Myocyte (in vitro differentiated cells): ENCODE results near the gene TAF9. TPM values are rescaled to one million over a fixed set of nuclear protein-coding genes. Genes with fewer than 3 reads are reported as not detected.
"Not testable (repeated sequence)": the region's sequence is repeated elsewhere in the genome, so short reads cannot be mapped to it uniquely, and the experiment has no call there.

ENCODE experiments used
- DNase-seq: peaks from one replicate; pipeline ENCODE4 v3.0.0-alpha.2; 2012; ENCODE audit warnings: low read depth
- total RNA-seq: library from RNA; depleted of rRNA; stranded (reverse); fragments of >200 nt; gene quantifications from 2 replicates; pipeline ENCODE4 v1.2.3, GENCODE V29; 2014

The TAF9 gene
- total RNA-seq, 1 donor from 2014 or later, result 60.5 TPM

DNA sequence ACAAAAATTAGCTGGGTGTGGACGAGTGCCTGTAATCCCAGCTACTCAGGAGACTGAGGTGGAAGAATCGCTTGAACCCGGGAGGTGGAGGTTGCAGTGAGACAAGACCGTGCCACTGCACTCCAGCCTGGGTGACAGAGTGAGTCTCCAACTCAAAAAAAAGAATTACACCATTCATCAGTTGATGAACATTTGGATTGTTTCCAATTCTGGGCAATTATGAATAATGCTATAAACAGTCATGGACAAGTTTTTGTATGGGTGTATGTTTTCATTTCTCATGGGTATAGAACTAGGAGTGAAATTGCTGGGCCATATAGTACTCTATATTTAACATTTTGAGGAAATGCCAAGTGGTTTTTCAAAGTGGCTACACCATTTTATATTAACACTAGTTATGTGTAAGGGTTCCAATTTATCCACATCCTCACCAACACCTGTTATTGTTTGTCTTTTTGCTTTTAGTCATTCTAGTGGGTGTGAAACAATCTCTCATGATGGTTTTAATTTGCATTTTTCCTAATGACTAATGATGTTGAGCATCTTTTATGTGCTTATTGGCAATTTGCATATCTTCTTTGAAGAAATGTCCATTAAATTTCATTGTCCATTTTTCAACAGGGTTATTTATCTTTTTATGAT lies 27.7 kb downstream of the TAF9 start:
- DNase-seq, result no peak

DNA sequence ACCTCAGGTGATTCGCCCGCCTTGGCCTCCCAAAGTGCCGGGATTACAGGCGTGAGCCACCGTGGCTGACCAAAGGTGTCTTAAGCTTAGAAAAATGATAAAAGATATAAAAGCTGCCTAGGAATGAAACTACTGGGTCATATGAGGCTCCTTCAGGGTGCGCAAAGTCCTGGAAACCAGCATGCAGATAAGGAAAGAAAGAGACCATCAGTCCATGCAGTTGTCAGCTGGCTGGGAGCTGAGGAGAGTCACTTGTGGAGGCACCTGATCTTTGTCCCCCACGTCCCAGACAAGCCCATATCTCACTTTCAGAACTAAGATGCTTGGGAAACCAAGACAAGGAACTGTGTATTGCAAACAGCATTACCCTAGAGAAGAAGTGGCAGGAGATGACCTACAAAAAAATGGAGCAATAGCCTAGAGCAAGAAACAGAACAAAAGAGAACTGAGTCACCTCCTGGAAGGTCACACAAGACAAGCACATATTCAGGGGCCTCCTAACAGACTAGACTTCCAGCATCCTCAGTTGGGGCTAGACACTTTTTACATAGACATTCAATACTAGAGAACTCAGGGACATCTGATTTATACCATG lies 33.9 kb downstream of the TAF9 start:
- DNase-seq, result no peak

DNA sequence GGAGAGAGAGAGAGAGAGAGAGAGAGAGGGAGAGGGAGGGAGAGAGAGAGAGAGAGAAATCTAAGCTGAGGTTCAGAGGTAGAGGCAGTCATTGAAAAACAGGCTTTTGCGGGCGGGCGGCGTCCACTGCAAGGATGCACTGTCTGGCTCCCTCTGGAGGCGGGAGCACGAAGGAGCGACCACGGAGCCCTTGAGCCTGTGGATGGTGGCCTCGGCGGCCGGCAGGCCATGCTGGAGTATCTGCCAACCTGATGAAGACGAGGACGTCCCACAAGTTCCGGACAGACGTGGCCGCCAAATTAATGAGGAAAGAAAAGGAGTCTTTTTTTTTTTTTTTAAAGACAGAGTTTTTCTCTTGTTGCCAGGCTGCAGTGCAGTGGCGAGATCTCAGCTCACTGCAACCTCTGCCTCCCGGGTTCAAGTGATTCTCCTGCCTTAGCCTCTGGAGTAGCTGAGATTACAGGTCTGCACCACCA lies 34.5 kb downstream of the TAF9 start:
- DNase-seq, result peak; percentile 82

DNA sequence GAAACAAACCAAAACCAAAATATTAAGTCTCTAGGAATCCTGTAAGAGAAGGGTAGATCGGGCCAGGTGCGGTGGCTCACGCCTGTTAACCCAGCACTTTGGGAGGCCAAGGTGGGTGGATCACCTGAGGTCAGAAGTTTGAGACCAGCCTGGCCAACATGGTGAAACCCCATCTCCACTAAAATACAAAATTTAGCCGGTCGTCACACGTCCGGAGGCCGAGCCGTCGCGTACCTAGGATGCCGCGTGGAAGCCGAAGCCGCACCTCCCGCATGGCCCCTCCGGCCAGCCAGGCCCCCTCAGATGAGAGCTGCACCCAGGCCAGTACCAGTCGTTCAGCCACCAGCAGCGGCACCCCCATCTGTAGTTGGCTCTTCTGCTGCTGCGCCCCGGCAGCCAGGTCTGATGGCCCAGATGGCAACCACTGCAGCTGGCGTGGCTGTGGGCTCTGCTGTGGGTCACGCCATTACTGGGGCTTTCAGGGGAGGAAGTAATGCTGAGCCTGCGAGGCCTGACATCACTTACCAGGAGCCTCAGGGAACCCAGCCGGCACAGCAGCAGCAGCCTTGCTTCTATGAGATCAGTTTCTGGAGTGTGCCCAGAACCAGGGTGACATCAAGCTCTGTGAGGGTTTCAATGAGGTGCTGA lies 35.5 kb downstream of the TAF9 start:
- DNase-seq, result not testable (repeated sequence)

DNA sequence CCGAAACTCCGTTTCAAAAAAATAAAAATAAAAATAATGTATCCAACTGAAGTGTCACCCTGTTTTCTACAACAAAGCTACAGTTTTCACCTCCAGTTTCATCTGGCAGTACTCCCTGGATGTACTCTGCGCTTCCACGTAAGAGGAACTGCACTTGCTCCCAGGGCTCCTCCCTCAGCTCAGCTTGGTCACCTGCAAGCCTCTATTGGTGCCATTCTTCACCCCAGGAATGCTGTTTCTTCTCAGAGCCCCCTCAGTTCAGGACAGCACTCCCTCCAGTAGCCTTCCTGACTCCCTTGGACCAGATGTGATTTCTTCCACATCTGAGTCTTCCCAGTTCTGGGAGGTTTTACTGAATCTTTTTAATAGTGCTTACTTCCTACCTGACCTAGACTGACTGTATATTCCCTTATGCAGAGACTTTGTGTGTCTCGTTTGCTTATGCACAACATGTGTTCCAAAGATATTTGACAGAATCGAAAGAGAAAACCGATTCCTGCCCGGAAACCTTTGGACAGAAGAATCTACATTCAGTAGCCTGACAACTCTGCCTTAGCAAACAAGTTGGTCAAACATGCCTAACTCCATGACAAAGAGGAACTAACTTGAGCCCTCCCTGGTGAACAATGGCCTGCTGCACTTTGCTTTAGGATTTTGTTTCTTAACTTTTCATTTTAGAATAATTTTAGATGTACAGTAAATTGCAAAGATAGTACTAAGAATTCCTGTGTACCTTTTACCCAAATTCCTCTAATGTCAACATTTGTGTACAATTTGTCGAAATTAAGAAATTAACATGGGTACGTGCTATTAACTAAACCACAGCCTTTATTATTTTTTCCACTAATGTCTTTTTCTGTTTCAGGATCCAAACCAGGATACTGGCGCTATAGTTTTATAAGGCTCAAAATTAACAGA lies 37.5 kb downstream of the TAF9 start:
- no peak for DNase-seq

DNA sequence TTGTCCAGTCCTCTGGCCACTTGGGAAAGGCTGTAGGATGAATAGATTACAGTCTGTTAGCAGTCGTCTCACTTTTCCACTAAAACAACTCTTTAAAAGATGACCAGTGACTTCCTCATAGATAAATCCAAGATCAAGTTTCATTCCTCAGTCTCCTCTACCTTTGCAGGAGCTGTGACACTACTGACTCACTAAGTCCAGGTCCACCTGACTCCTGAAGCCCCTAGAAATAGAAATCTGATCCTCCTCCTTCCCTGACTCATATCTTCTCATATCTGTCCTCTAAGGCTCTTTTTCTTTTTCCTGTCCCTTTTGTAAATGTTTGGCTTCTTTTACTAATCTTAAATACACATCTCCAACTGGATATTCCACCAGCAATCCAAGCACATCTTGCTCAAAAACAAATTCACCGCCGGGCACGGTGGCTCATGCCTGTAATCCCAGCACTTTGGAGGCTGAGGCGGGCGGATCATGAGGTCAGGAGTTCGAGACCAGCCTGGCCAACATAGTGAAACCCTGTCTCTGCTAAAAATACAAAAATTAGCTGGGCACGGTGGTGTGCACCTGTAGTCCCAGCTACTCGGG lies 39.3 kb downstream of the TAF9 start:
- DNase-seq, result no peak

DNA sequence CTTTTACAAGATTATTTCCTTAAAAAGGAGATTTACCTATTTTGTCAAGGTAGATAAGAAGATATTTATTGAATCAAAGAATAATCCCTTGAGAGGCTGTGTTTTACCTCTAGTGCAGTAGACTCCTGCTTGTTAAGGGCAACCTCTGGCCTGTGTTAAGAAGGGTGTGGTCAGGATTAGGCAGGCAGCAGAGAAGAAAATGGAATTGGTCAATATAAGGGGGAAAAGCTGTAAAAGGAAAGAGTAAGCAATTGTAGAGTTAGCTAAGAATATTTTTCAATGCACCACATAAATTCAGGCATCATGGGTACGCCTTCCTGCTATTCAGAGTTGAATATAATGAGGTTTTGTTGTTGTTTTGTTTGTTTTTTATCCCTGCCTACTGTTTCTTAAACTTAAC lies 43.0 kb downstream of the TAF9 start:
- no peak for DNase-seq

DNA sequence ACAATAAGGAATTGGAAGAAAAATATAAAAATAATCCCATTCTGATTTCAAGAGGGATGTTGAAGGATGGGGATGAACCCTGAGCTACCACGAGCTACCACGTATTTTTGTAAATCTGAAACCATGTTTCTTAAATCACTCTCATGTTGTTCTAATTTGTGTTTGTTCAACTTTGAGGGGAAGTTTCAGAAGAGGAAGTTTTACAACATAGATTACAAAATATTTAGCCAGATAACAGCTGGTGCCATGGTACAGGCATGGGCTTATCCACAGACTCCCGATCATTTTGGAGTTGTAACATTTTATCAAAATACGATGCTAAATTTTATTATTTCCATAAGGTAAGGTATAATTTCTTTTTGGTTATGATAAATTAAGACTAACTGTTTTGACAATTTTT lies 51.9 kb downstream of the TAF9 start:
- no peak for DNase-seq

DNA sequence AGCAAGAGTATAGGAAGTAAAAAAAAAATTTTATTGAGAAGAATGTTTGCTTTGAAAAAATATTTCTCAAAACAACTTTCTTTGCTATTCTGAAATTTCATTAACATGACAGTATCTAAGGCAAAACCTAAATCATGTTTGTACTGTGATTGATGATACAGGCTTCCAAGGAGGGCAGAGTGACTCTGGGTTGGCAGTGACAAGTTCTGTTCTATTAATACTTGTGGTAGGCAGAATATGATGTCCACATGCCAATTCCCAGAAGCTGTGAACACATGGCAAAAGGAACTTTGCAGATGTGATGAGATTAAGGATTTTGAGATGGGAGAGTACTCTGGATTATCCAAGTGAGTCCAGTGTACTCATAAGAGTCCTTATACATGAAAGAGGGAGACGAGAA lies 53.3 kb downstream of the TAF9 start:
- peak; percentile 47 for DNase-seq

Other genes starting within 250 kb of the TAF9 start
- 10.7 and 12.8 TPM in 2 replicates for gene CCNB1, start 202.4 kb downstream of the TAF9 start, total RNA-seq
- gene CENPH, start 179.9 kb downstream of the TAF9 start, total RNA-seq, result 6.5 and 8.3 TPM in 2 replicates
- 21.7 and 24.6 TPM in 2 replicates for gene CDK7, start 134.6 kb downstream of the TAF9 start, total RNA-seq
- 0.67 and 0.83 TPM in 2 replicates for gene CCDC125, start 36.7 kb downstream of the TAF9 start, total RNA-seq
- gene AK6, start within 50 bp of the TAF9 start, total RNA-seq, result 20.2 and 28.5 TPM in 2 replicates
- gene RAD17, start 298 bp upstream of the TAF9 start, total RNA-seq, result 30.6 and 40.4 TPM in 2 replicates
- gene MARVELD2, start 45.6 kb upstream of the TAF9 start, total RNA-seq, result not detected in 2 replicates
- 0.10 and 0.40 TPM in 2 replicates for gene OCLN, start 123.3 kb upstream of the TAF9 start, total RNA-seq
- 29.2 and 31.3 TPM in 2 replicates for gene GTF2H2C, start 190.7 kb upstream of the TAF9 start, total RNA-seq